Hematopoietic multipotent progenitor cell treated with erythropoietin and hydrocortisone succinate and interleukin-3 and kit ligand, for 6 days (in vitro differentiated cells): ENCODE data around the gene LDLRAD4.

Experiments used
- DNase-seq: peaks from one replicate; pipeline ENCODE4 v3.0.0-alpha.2; 2015

LDLRAD4 gene

DNA sequence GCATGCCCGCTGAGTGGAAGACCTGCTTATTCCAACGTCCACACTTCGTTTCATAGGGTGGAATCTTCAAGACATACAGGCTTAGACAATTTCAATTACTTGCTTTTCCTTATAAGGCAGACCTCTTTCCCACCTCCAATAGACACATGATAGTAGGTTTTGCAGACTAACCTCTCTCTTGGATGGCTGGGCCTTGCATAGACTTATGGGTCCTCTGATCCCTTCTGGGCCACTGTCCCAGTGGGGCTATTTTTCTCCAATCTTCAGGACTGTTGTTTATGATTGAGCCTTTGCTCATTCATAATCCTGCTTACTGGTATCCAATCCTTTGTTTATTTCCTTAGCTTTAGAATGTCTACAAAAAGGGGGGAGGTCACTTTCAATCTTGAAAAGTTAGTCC, 368.9 kb downstream of the LDLRAD4 start:
- no peak for DNase-seq

DNA sequence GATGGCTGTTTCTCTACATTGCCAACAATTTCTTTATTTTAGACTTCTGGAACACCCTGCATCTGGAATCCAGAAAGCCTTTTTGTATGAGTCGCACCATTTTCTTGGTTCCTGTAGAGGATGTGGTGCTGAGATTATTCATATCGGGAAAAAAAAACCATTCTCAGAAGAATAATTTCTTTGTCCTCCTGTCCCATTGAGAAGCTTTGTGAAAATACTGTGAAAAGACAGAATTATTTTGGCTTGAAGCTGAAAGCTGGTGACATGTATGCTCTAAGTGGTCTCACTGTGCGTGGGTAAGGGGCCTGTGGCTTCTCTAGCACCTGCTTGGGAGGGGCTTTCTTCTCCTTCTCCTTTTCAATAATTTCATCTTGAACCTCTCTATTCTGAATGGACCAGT, 369.4 kb downstream of the LDLRAD4 start:
- no peak for DNase-seq

DNA sequence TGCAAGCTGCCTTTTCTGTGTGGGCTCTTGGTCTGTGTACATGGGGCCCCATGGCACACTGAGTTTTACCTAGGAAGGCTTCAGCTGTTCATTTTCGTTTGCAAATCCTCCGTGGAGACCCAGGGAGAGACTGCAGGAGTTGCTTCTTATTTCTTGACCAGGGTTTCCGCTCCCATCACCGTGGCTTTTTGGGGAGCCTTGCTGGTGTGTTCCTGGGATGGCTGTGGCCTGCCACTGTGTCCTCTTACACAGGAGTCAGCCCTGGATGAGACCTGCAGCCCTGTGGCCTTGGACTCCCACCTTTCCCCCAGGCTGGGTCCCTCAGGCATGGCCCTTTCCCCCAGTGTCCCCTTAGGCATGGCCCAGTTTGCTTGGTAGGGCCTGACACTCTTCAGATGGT, 370.8 kb downstream of the LDLRAD4 start:
- DNase-seq = no peak

DNA sequence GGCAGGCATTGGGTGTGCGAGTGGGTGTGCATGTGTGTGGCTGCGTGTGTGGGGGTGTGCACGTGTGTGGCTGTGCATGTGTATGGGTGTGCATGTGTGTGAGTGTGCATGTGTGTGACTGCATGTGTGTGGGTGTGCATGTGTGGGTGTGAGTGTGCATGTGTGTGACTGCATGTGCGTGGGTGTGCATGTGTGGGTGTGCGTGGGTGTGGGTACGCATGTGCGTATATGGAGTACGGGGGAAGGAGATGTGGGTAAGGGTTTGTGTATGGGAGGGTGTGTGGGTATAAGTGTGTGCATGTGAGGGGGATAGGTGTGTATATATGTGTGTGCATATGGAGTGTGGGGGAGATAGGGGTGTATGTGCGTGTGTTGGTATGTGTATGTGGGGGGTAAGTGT, 371.4 kb downstream of the LDLRAD4 start:
- DNase-seq = no peak

DNA sequence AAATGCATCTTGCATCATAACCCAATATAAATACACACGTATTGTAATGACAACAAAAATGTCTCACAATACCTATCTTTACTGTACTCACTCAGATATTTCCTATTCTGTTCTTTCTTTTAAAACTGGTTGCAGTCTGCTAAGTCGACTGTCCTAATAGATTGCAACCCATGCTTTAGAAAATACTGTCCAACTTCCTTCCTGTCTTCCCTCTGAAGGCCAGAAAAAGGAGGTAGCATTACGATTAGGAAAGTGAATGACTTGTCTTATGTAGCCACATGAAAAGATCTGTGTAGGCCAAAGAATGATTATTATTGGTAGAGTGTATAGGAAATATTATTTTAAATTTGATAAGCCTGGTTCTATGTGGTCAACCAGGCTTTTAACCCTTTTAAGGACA, 373.7 kb downstream of the LDLRAD4 start:
- no peak for DNase-seq

DNA sequence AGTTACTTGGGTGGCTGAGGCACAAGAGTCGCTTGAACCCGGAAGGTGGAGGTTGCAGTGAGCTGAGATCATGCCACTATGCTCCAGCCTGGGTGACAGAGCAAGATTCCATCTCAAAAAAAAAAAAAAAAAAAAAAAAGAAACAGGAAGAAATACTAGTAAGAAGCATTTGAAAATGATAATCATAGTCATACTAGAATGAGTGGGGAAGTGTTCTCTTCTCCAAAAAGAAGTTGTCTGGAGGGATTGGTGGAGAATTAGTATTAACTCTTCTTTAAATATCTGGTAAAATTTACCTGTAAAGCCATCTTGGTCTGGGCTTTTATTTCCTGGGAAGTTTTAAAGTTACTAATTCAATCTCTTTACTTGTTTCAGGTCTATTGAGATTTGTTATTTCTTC, 376.0 kb downstream of the LDLRAD4 start:
- DNase-seq = no peak

DNA sequence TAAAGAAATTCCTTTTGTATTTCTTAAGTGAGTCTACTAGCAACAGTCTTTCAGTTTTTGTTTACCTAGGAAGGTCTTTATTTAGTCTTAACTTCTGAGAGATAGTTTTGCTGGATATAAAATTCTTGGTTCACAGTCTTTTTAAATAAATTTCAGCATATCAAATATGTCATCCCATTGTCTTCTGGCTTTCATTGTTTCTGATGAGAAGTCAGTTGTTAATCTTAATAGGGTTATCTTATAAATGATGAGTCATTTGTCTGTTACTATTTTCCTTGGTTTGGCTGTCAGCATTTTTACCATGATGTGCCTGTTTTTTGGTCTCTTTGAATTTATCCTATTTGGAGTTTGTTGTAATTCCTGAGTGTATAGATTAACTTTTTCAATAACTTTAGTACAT, 378.5 kb downstream of the LDLRAD4 start:
- DNase-seq = peak; percentile 42

DNA sequence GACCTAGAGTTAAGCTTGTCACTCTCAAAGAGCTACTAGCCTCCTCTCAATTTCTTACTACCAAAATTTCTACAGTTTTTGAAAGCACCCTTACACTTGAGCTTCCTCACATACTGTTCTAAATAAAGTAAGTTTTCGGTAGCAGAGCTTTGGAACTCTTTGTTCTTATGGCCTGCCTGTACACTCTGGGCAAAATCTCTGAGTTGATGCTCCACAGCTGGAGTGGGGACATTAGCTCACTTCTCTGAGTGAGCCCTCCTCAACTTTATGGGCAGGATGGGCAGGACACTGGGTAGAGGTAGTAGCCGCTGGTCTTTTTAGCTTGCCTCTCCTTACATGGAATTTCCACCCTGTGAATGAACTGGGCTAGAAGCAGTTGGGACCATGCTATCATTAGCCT, 380.0 kb downstream of the LDLRAD4 start:
- no peak for DNase-seq

DNA sequence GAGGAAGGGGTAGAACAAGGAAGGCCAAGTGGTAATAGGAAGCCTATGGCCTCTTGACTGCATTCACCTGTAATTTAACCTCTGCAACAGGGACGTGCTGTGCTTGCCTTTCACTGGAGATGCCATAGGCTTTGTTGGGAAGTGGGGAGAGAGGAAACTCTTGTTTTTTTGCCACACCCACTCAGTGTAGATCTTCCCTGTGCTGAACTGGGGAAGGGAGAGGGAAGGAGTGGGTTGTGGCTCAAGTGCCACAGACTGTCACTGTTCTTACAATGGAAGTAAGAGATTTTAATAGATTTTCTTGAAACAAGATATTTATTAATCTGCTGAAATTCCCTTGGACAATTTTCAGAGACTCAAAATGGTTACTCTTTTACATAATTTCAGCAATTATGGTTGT, 380.5 kb downstream of the LDLRAD4 start:
- no peak for DNase-seq

DNA sequence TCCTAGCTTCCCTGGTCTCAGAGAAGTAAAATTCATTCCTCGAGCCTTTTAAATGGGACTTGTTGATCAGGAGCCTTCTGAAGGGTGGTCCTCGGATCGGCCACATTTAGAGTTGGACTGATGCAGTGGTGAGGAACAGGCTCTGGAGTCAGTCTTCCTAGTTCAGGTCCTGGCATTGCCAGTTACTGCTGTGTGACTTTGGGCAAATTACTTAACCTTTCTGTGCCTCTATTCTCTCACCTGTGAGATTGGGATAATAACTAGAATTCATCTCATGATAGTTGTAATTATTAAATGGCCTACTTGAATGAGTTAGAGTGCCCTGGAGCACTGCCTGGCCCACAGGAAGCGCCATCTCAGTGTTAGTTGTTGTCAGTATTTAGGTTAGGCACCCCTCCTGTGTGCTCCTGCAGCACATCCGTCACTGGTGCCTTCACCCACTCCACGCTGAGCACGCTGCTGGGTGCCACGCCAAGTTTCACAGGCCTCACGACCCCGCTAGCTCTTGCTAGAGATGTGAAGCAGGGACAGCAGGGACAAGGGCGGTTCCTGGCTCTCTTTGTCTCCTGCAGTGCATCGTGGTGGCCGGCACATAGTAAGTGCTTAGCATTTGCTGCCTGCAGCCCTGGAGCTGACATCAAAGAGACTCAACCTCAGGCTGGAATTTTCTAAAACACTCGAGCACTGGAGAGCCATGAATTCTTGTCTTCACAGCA, 384.9 kb downstream of the LDLRAD4 start:
- no peak for DNase-seq

DNA sequence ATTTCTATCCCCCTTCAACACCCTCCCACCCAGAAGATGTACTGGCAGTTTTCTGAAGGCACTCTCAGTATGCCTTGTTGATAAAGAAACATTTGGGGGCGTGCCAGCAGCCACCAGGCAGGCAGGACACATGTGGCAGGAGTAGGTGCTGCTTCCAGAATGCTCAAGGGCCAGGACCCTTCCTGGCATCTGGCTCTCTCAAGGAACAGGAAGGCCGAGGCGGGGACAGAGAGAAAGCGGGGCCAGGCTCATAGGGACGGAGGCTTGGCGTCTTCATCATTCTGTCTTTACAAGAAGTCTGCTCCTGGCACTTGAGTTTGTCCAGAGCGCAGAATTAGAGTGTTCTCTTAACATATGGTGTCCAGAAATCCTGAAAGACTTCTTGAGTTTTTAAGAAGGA, 386.2 kb downstream of the LDLRAD4 start:
- peak; percentile 58 for DNase-seq

DNA sequence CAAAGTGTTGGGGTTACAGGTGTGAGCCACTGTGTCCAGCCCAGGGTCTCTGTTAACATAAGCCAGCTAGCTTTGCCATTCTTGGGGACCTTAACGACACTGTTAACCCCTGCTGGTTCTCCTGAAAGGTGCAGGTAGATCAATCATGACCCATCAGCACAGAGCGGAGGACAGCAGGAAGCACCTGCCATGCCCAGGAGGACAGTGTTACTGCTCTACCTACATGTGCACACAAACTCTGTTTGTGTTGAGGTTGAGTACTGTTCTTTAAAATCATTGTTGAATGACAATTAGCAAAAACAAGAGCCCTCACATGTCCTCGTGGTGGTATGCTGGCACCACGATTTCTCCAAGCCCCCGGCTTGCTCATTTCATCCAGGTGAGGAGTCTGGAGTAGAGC, 386.9 kb downstream of the LDLRAD4 start:
- DNase-seq = no peak

DNA sequence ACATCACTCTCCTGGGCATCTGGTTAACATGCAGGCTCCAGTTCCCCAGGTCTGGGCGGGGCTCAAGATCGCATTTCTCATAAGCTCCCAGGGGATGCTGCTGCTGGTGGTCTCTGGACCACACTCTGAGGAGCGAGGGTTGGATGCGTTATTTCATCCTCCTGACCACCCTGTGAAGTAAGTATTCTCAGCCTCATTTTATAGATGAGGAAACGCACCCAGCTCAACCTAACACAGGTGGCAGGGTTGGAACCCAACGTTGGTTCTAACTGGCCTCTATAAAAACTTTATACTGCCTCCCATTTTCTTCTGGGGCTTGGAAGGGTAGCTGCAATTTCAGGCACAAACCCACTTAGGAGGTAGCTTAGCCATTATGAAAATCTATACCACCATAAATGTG, 387.3 kb downstream of the LDLRAD4 start:
- DNase-seq = no peak

DNA sequence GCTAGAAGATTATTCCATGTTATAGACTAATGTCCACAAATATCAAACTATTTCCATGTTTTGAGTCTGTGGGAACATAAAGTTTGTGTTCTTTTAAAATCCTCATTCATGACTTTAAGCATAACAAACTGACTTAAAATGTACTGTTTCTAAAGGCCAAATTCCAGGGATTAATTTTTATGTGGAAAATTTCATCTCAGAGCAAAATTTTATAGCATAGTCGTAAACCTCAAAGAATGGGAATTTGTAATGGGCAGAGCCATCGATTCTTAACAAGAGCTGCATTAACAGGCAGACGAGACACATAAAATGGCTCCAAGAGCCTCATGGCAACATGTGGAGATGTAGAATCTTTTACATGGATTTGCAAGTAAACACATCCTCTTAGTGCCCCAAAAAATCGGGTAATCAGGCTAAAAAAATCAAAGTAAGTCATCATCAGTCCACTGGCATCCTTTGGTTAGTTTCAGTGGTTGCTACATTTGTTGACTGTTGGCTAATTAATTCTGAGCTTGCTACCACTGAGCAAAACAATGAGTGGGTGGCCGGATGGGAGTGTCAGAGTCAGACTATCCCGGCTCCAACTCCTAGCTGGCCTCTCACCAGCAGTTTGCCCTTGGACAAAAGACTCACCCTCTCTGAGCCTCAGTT, 388.2 kb downstream of the LDLRAD4 start:
- DNase-seq = no peak

DNA sequence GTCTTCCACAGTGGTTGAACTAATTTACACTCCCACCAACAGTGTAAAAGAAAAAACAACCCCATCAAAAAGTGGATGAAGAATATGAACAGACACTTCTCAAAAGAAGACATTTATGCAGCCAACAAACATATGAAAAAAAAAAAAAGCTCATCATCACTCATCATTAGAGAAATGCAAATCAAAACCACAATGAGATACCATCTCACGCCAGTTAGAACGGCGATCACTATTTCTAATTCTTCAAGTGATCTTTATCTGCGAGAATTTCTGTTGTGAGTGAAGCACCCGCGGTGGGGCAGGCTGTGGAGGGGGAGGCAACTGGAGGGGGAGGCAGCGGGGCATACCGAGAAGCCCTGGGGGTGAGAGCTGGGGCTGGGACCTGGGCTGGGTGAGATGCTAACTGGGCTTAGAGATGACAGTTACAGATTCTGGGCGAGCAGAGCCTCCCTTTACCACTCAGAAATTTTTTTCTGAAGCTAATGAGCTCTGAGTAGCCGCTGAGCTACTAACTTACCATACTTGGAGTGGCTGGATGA, 389.5 kb downstream of the LDLRAD4 start:
- DNase-seq = peak; percentile 63

DNA sequence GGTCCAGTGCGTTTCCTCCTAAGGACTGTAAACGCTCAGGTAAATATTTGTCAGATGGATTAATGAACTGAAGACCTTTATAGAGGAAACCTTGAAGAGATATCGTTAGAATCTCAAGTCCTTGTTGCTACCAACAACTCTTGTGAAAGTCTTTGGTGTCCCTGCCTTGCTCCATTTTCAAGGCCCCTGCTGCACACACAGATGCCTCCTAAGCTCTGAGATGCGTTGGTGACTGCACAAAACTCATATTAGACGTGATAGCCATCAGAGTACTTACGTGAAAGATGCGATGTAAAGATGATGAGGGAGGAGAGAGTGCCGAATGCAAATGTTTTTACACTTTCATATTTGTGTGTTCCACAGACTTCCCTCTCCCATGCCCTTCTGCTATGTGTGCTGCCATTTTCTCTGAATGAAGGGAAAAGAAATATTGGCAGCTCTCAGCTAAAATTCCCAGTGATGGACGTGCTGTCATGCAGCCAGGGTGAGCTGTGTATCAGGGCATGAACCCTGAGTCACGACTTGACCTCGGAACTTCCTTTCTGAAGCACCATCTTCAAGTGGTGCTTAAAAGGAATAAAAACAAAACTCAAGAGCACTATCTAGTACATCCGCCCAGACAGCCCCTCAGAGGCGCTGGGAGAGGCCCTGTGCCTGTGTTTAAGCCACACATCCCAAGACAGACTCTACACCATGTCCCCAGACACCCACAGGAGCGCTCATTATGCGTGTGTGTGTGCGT, 390.4 kb downstream of the LDLRAD4 start:
- DNase-seq = peak; percentile 24

DNA sequence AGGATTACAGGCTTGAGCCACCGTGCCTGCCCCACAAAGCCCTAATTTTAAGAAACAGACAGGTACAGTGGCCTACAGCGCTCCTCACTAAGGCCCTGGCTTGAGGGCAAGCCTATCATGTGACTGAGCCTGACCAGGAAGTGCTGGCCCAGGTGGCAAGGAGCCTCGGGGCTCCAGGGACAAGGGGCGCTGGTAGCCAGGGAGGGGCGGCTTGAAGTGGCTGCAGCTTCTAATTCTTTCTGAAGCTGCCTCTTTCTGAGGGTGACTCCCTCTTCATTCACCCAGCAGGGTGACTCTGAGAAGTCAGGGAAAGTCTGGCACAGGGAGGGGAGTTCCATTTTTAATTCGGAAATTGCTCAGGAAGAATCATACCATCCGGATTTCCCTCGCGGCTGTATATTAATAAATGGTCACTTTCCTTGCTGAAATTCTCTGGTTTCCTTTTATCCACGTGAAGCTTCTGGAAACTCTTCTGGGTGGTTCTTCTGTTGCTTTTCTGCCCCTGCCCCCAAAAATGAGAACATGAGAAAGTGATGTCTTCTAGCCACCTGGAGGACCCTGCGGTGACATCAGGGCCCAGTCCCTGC, 392.1 kb downstream of the LDLRAD4 start:
- DNase-seq = no peak

DNA sequence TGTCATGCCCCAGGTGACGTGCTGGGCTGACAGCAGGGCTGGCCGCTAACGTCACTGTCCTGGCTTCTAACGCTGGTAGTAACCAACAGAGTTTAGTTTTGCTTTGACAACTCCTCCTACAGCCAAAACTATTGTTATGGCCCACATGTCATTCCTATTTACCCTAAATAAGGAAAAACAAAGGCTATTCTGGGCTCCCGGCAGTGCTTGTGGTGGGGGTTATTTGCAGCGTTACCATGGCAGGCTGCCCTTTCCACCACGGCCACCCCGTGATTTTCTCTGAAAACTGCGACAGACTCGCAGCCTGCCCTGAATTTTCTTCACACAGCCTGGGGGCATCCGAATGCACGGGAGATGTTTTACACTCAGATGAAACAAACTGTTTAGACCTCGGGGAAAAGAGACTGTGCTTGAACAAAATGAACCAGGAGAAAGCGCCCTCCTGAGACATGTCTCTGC, 392.6 kb downstream of the LDLRAD4 start:
- DNase-seq = peak; percentile 24

DNA sequence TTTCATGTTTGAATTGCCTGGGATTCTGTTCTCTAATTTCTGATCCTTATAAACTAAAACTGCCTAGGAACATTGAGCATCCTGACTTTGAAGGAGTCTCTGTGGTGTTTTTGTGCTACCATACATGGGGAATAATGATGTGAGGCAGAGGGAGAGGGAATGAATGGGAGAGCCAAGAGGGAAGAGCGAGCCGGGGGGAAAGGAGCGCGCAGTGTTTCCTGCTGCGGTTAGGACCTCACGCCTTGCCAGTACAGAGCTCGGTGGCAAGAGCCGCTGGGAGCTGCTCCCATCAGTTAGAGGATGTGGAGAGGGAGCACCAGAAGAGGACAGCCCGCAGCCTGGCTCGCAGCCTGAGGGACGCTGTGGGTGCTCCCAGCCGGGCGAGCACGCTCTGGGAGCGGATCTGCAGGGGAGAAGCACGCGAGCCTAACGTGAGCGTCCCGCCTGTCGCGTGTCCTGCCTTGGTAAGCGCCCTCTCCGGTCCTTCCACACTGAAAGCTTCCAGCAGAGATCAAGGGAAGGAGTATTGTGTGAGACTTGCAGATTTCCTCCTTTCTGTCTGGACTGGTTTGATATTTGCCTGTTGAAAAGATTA, 393.1 kb downstream of the LDLRAD4 start:
- peak; percentile 76 for DNase-seq

DNA sequence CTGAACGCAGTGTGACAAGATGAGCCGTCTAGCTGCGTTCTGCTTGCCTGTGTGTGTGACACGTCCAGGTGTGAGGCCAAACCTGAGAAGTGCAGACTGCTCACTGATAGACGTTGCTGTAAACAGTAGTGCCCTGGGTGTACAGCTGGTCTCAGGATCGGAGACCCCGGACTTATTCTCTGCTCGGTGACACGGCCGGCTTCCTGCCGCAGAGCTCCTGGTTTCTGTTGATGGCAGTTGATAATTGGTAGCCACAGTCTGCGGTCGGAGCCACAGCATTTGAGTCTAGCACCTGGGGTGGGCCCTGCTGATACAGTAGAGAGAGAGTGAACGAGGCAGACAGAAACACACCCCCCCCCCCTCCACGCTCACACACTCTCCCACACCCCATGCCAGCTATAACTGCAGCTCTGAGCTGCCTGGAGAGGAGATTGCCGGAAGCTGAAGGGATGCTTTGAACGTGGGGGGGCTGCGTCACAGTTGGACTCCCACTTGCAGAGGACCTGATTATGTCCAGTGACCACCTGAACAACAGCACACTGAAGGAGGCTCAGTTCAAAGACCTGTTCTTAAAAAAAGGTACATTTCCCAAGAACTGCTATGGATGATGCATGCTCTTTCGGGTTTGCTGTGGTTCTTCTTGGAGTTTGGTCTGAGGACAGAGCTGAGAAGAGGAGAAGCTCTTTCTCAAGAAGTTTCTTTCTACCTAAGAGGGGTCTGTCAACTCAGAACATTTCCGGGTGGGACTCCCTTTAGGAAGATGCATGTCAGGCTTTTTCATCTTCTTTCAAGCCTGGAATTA, 393.8 kb downstream of the LDLRAD4 start:
- peak; percentile 92 for DNase-seq

DNA sequence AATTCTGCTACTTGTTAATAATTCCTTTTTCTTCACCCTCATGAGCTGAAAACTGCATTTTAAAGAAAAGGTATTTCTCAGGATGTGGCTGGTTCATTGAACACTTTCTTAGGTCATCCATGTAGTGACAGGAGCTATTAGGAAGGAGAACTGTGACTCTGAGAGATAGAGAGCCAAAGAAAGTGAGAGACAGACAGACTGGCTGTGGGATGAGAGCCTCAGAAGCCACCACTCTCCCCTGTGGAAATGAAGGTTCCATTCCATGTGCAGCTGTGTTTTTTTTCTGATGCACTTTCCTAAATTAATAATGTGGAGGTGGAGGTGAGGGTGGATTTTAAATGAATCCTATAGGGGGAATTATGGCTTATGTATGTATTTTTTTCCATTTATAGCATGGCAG, 394.5 kb downstream of the LDLRAD4 start:
- DNase-seq = no peak
